ENCODE data around the gene STBD1.
"Not testable (repeated sequence)": the region's sequence is repeated elsewhere in the genome, so short reads cannot be mapped to it uniquely, and the experiment has no call there.

Gene STBD1

DNA sequence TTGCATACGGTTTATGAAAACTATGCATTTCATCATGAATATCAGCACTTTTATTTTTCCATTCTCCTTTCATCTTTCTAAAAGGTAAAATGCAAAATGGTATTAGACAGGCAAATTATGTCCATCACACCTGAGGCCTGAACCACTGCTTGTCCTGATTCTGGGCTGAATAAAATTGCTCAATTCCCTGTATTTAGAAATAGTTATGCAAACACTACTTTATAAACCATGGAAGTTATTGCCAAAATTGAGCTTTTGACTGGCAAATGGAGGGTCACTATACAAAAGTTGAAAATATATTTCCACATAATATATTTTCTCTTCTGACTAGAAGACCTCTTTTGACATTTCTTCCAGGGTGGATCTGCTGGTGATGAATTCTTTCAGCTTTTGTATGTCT is 34.0 kb upstream of the STBD1 start:
- Histone ChIP-seq H3K4me1 (ENCODE audit: control insufficient read depth, insufficient read depth, low read length) (no peaks in the 10 kb centered on the region), H3K4me3 (ENCODE audit: low read length in 2 of 2) (no peak overlapping the region), H3K9ac (ENCODE audit: low read length in 2 of 2) (no peak overlapping the region), H3K36me3 (ENCODE audit: control insufficient read depth in 2 of 2, insufficient read depth in 2 of 2, low read length in 2 of 2) (no peaks in the 10 kb centered on the region), H3K27ac (ENCODE audit: low read length) (no peak overlapping the region), H3K9me3 (ENCODE audit: control insufficient read depth in 2 of 2, low read length in 2 of 2) (no peaks in the 10 kb centered on the region), H3K27me3 (ENCODE audit: control insufficient read depth in 1 of 2, insufficient read depth in 2 of 2, low read length in 2 of 2) (no peaks in the 10 kb centered on the region)

DNA sequence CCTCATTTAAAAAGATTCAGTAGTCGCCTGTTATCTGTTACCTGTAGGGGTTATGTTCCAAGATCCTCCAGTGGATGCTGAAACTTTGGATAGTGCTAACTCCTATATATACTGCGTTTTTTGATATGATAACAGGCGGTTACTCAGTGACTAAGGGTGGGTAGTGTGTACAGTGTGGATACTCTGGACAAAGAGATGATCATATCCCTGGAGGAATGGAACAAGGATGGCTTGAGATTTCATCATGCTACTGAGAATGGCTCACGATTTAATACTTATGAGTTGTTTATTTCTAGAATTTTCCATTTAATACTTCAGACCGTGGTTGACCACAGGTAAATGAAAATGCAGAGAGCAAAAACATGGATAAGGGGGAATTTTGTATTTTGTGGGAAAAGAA is 33.5 kb upstream of the STBD1 start:
- Histone ChIP-seq H3K9me3 (ENCODE audit: control insufficient read depth in 2 of 2, low read length in 2 of 2) (no peaks in the 10 kb centered on the region), H3K36me3 (ENCODE audit: control insufficient read depth in 2 of 2, insufficient read depth in 2 of 2, low read length in 2 of 2) (no peaks in the 10 kb centered on the region), H3K9ac (ENCODE audit: low read length in 2 of 2) (no peak overlapping the region), H3K4me3 (ENCODE audit: low read length in 2 of 2) (no peak overlapping the region), H3K4me1 (ENCODE audit: control insufficient read depth, insufficient read depth, low read length) (no peaks in the 10 kb centered on the region), H3K27ac (ENCODE audit: low read length) (no peak overlapping the region), H3K27me3 (ENCODE audit: control insufficient read depth in 1 of 2, insufficient read depth in 2 of 2, low read length in 2 of 2) (no peaks in the 10 kb centered on the region)

DNA sequence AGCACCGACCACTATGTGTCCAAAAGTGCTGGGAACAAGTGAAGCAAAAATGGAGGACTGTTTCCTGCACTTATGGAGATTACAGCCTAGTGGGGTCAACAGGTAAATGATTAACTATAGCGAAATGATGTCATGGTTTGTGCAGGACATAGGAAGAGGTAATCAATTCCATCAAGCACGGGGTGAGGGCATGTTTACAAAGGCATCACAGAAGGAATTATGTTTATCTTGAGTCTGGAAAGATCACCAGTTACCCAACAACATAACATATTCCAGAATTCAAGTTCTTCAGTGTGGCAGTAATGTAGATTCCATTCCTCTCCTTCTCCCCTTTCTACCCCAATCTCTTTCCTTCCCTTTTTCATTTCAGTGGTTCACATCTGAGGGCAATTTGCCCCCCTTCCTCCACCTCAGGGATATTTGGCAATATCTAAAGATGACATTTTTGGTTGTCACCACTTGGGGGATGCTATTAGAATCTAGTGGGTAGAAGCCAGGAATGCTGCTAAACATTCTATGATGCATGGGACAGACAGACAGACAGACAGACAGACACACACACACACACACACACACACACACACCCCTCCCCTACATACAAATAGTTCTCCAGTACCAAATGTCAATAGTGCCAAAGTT is 30.9 kb upstream of the STBD1 start:
- no peaks in the 10 kb centered on the region for H3K36me3 ChIP-seq (ENCODE audit: control insufficient read depth in 2 of 2, insufficient read depth in 2 of 2, low read length in 2 of 2)
- no peaks in the 10 kb centered on the region for H3K9me3 ChIP-seq (ENCODE audit: control insufficient read depth in 2 of 2, low read length in 2 of 2)
- H3K4me3 ChIP-seq (ENCODE audit: low read length in 2 of 2): no peak overlapping the region
- no peaks in the 10 kb centered on the region for H3K27me3 ChIP-seq (ENCODE audit: control insufficient read depth in 1 of 2, insufficient read depth in 2 of 2, low read length in 2 of 2)
- no peaks in the 10 kb centered on the region for H3K4me1 ChIP-seq (ENCODE audit: control insufficient read depth, insufficient read depth, low read length)
- H3K9ac ChIP-seq (ENCODE audit: low read length in 2 of 2): no peak overlapping the region
- no peak overlapping the region for H3K27ac ChIP-seq (ENCODE audit: low read length)

DNA sequence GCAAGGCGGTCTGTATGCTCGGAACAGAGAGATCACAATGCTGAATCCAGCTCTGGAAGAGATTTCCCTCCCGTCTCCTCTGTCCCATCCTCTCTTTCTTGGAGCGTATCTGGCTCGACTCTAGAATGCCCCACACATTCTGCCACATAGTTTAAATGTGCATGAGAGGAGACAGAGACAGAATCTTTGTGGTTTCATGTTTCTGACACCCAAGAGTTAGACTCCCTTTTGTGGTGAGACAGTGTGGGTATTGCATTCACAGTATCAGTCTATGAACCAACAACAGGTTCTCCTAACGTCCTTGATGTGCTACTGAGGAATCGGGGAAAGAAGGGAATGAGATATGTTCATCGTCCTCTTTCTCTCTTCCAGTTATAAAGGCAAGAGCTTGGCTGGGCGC is 29.7 kb upstream of the STBD1 start:
- Histone ChIP-seq H3K9ac (ENCODE audit: low read length in 2 of 2) (no peak overlapping the region), H3K4me3 (ENCODE audit: low read length in 2 of 2) (no peak overlapping the region), H3K27me3 (ENCODE audit: control insufficient read depth in 1 of 2, insufficient read depth in 2 of 2, low read length in 2 of 2) (no peaks in the 10 kb centered on the region), H3K9me3 (ENCODE audit: control insufficient read depth in 2 of 2, low read length in 2 of 2) (no peaks in the 10 kb centered on the region), H3K27ac (ENCODE audit: low read length) (no peak overlapping the region), H3K4me1 (ENCODE audit: control insufficient read depth, insufficient read depth, low read length) (no peaks in the 10 kb centered on the region), H3K36me3 (ENCODE audit: control insufficient read depth in 2 of 2, insufficient read depth in 2 of 2, low read length in 2 of 2) (no peaks in the 10 kb centered on the region)

DNA sequence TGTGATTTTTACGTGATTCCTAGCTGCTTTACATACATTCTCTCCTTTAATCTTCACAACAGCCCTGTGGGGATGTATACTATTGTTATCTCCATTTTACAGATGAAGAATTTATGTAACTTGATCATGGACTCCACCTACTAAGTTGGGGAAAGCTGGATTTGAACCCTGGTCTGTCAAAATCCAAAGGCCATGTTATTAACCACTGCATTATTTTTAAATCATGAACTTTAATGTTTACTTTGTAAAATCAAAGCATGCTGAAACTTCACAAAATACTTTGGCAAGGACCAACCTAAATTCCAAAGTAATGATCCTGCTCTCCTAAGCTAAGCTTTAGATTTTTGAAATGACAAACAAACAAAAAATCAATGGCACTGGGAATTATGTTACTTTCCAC is 28.9 kb upstream of the STBD1 start:
- Histone ChIP-seq H3K4me3 (ENCODE audit: low read length in 2 of 2) (no peak overlapping the region), H3K36me3 (ENCODE audit: control insufficient read depth in 2 of 2, insufficient read depth in 2 of 2, low read length in 2 of 2) (no peaks in the 10 kb centered on the region), H3K9me3 (ENCODE audit: control insufficient read depth in 2 of 2, low read length in 2 of 2) (no peaks in the 10 kb centered on the region), H3K4me1 (ENCODE audit: control insufficient read depth, insufficient read depth, low read length) (no peaks in the 10 kb centered on the region), H3K27me3 (ENCODE audit: control insufficient read depth in 1 of 2, insufficient read depth in 2 of 2, low read length in 2 of 2) (no peaks in the 10 kb centered on the region), H3K9ac (ENCODE audit: low read length in 2 of 2) (no peak overlapping the region), H3K27ac (ENCODE audit: low read length) (no peak overlapping the region)

DNA sequence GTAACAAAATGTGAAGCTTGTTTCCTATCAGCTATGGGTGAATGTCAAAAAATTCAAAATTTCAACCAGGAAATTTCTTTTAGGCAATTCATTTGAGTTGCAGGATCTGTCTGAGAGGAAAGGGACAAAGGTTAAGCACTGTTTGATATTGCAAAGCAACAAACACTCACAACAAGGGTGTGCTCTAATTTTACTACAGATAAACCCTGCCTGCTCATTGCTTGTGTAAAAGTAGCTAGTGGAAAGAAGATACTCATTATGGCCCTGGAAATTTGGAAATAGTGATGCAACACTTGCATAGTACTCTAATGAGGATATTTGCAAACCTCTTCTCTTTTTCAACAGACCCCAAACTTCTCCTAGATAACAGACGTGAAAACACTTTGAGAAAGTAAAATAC is 27.9 kb upstream of the STBD1 start:
- no peaks in the 10 kb centered on the region for H3K27me3 ChIP-seq (ENCODE audit: control insufficient read depth in 1 of 2, insufficient read depth in 2 of 2, low read length in 2 of 2)
- no peaks in the 10 kb centered on the region for H3K9me3 ChIP-seq (ENCODE audit: control insufficient read depth in 2 of 2, low read length in 2 of 2)
- no peaks in the 10 kb centered on the region for H3K36me3 ChIP-seq (ENCODE audit: control insufficient read depth in 2 of 2, insufficient read depth in 2 of 2, low read length in 2 of 2)
- no peak overlapping the region for H3K4me3 ChIP-seq (ENCODE audit: low read length in 2 of 2)
- H3K9ac ChIP-seq (ENCODE audit: low read length in 2 of 2): no peak overlapping the region
- H3K4me1 ChIP-seq (ENCODE audit: control insufficient read depth, insufficient read depth, low read length): no peaks in the 10 kb centered on the region
- H3K27ac ChIP-seq (ENCODE audit: low read length): no peak overlapping the region

DNA sequence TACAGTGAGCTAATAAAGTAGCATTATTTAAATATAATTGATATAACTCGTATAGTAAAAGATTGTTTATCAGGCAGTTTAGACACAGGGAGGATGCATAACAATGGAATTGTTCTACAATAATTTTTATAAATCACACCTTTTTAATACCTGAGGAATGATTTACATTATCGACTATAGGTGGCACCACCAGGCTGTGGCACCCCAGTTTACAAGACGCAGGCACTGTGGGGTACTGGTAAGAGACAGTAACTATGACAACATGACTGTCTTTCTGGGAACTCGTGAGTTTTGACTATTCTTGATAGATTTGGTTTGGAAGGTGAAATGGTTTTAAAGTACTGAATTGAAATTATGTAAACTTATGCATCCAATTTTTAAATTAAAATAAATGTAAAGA is 27.1 kb upstream of the STBD1 start:
- Histone ChIP-seq H3K27me3 (ENCODE audit: control insufficient read depth in 1 of 2, insufficient read depth in 2 of 2, low read length in 2 of 2) (no peaks in the 10 kb centered on the region), H3K36me3 (ENCODE audit: control insufficient read depth in 2 of 2, insufficient read depth in 2 of 2, low read length in 2 of 2) (no peaks in the 10 kb centered on the region), H3K9ac (ENCODE audit: low read length in 2 of 2) (no peak overlapping the region), H3K9me3 (ENCODE audit: control insufficient read depth in 2 of 2, low read length in 2 of 2) (no peaks in the 10 kb centered on the region), H3K4me3 (ENCODE audit: low read length in 2 of 2) (no peak overlapping the region), H3K27ac (ENCODE audit: low read length) (no peak overlapping the region), H3K4me1 (ENCODE audit: control insufficient read depth, insufficient read depth, low read length) (no peaks in the 10 kb centered on the region)

DNA sequence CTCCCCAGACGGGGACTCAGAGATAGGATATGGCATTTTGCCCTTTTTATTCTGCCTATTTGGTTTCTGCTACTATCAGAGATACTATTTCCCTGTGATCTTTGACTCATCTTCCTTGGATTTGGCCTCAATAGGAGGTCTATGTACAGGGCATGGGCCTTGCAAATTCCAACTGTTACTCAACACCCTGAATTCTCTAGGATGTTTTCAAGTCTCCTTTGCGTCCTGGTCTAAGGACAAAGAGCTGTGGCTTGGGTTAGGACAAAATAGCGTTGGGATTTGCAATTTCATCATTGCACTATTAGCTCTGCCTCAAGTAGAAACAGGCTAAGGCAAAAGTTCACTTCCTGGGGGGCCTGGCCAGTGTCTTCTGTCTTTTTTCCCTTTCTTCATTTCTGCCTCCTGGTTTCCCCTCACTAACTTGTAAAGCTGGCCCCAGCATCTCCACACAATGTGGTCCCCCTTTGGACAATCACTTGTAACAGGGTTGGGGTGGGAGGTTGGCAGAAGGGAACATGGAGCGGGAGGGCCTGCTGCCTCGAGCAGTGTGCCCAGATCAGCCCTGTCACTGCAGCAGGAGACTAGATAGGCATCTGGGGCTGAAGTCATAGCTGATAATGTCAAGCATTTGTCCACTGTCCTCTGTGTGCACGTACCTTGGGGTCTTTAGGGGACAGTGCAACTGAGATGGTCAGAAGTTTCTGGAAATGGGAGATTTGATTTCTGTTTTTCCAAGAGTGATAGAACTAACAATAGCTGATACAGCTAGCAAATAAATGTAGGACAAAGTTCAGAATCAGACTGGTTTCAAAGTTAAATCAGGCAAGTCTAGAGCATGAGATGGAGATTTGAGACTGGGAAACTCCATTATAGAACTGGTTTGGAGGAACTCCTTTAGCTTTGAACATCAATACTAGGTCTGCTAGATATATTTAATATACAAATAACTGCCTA is 25.8 kb upstream of the STBD1 start:
- H3K4me1 ChIP-seq (ENCODE audit: control insufficient read depth, insufficient read depth, low read length): no peaks in the 10 kb centered on the region
- H3K9ac ChIP-seq (ENCODE audit: low read length in 2 of 2): no peak overlapping the region
- no peak overlapping the region for H3K4me3 ChIP-seq (ENCODE audit: low read length in 2 of 2)
- no peak overlapping the region for H3K27ac ChIP-seq (ENCODE audit: low read length)
- no peaks in the 10 kb centered on the region for H3K9me3 ChIP-seq (ENCODE audit: control insufficient read depth in 2 of 2, low read length in 2 of 2)
- no peaks in the 10 kb centered on the region for H3K36me3 ChIP-seq (ENCODE audit: control insufficient read depth in 2 of 2, insufficient read depth in 2 of 2, low read length in 2 of 2)
- H3K27me3 ChIP-seq (ENCODE audit: control insufficient read depth in 1 of 2, insufficient read depth in 2 of 2, low read length in 2 of 2): no peaks in the 10 kb centered on the region

DNA sequence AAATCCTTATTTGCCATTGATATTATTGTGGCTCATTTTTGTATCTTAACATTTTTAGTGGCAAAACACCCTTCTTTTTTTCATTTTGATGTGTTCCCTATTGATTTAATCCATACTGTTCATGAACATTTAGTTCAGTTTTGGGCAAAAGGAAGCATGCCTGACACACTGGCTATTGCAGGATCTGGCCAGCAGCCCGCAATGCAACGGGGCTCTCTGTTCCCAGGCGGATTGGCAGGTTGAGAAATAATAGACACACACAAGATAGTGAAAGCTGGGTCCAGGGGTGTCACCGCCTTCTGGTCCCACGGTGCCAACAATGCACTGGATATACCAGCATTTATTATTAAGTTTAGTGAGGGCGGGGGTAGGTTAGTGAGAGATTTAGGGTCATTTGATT is 24.9 kb upstream of the STBD1 start:
- H3K4me3 ChIP-seq (ENCODE audit: low read length in 2 of 2); H3K9ac ChIP-seq (ENCODE audit: low read length in 2 of 2); H3K36me3 ChIP-seq (ENCODE audit: control insufficient read depth in 2 of 2, insufficient read depth in 2 of 2, low read length in 2 of 2): not testable (repeated sequence)

DNA sequence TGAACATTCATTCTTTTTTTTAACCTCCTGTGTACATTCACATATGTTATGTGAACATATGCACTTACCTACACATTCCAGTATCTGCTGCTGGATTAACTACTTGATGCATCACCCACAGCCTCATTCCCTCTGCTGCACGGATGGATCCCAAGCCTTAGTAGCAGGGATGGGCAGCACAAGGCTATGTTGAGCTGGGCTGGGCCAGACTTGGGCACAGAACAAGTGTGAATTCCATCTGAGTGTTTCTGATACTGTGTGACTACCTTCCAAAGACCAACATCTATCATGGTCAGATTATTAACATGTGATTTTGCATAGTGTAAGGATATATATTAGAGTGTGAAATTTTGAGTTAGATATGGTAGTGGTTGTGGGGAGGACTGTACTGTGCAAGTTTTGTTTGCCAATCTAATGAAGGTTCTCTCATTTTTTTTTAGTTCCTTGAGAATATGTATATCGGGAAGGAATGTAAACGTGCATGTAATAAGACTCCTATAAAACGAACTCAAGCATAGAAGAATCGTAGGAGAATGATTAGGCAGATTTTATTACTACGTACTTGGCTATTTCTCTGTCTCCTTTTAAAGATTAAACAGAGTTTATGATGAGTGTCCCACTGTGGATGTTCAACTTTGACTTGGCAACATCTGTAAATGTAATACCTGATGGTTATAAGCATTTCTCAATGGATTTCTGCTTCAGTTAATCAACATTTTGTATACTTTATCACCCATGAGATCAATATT is 23.4 kb upstream of the STBD1 start:
- Histone ChIP-seq H3K27ac (ENCODE audit: low read length) (no peak overlapping the region), H3K27me3 (ENCODE audit: control insufficient read depth in 1 of 2, insufficient read depth in 2 of 2, low read length in 2 of 2) (no peaks in the 10 kb centered on the region), H3K4me3 (ENCODE audit: low read length in 2 of 2) (no peak overlapping the region), H3K36me3 (ENCODE audit: control insufficient read depth in 2 of 2, insufficient read depth in 2 of 2, low read length in 2 of 2) (no peaks in the 10 kb centered on the region), H3K4me1 (ENCODE audit: control insufficient read depth, insufficient read depth, low read length) (no peaks in the 10 kb centered on the region), H3K9ac (ENCODE audit: low read length in 2 of 2) (no peak overlapping the region), H3K9me3 (ENCODE audit: control insufficient read depth in 2 of 2, low read length in 2 of 2) (no peaks in the 10 kb centered on the region)

More for the DNA sequence above, 24.9 kb upstream of the STBD1 start:
- H3K27me3 ChIP-seq (ENCODE audit: control insufficient read depth in 1 of 2, insufficient read depth in 2 of 2, low read length in 2 of 2); H3K4me1 ChIP-seq (ENCODE audit: control insufficient read depth, insufficient read depth, low read length); H3K27ac ChIP-seq (ENCODE audit: low read length); H3K9me3 ChIP-seq (ENCODE audit: control insufficient read depth in 2 of 2, low read length in 2 of 2): not testable (repeated sequence)
